Activated CD4-positive, alpha-beta T cell treated with anti-CD3 and anti-CD28 coated beads, Interleukin-2, amount 50 U/mL, for 24 hours (primary cell): ENCODE data around the gene CYB561D1.
"Not testable (repeated sequence)": the region's sequence is repeated elsewhere in the genome, so short reads cannot be mapped to it uniquely, and the experiment has no call there.

Source experiments
- DNase-seq, 2 donors: peaks; one replicate each; pipeline ENCODE4 v3.0.0-alpha.2; 2020; ENCODE audit warnings: low read depth in 1 of 2, low spot score in 1 of 2

CYB561D1 gene, protein sequence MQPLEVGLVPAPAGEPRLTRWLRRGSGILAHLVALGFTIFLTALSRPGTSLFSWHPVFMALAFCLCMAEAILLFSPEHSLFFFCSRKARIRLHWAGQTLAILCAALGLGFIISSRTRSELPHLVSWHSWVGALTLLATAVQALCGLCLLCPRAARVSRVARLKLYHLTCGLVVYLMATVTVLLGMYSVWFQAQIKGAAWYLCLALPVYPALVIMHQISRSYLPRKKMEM

DNA sequence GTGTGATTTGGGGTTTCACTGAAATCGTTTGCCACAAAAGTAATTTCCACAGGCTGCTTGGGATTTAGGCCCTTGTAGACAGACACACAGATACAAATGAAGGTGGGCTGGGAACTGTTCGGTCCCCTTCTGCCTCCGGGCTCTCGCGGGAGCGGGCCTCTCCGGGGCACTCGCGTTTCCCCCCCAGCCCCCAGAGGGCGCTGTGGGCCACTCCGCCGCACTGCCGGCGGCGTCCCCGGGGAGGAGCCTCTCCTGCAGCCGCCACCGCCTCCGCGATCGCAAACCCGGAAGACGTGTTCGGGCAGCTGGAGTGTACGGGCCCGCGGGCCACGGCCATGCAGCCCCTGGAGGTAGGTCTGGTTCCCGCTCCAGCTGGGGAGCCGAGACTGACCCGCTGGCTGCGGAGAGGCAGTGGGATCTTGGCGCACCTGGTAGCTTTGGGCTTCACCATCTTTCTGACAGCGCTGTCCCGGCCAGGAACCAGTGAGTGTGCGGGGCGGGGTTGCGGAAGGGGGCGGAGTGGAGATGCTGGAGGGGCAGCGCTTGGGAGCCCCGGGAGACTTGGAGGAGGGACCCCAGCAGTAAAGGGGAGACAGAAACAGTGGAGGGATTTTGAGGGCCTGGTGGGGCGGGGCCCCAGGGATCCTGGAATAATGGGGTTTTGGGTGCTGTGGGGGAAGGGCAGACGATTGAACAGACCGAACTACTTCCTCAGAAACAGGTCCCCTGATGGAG lies at the start of gene CYB561D1:
TSS of gene CYB561D1 (plus strand) at position 290 of the 735 bp plus-strand sequence. CDS start at position 336, 46 bp downstream.
- DNase-seq = peak; percentile 81 to 87

DNA sequence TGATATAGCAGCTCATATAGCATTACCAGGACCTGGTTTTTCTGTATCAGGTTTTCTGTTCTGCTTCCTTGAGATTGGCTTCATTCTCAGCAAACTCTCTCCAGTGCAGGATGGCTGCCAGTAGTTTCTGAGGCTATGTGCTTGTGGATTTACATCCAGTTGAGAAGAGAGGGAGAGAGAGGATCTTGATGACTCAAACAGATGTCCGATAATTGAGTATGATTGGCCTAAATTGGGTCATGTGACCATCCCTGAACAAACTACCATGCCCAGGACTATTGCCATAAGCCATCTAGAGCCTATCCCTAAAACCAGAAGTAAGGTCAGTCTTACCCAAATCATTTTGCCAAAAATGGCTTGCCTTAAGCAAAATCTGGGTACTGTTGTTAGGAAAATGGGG lies 49.5 kb upstream of the CYB561D1 start:
- no peak for DNase-seq

DNA sequence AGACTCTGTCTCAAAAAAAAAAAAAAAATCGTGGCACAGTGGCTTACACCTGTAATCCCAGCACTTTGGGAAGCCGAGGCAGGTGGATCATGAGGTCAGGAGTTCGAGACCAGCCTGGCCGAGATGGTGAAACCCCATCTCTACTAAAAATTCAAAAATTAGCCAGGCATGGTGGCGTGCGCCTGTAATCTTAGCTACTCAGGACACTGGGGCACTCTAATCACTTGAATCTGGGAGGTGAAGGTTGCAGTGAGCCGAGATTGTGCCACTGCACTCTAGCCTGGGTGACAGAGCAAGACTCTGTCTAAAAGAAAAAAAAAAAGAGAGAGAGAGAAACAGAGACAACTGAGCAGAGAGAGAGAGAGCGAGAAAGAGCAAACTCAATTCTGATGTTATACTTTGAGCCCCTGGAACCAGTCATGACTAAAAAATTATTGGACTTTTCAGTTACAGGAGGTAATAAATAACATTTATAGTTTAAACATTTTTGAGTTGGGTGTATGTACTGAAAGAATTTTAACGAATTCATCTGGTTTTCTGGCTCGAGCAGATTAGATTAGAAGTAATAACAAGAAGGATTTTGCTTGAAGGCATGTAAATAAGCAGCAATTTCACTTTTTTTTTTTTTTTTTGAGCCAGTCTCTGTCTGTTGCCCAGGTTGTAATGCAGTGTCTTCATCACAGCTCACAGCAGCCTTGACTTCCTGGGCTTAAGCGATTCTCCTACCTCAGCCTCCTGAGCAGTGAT lies 47.8 kb upstream of the CYB561D1 start:
- not testable (repeated sequence) for DNase-seq

DNA sequence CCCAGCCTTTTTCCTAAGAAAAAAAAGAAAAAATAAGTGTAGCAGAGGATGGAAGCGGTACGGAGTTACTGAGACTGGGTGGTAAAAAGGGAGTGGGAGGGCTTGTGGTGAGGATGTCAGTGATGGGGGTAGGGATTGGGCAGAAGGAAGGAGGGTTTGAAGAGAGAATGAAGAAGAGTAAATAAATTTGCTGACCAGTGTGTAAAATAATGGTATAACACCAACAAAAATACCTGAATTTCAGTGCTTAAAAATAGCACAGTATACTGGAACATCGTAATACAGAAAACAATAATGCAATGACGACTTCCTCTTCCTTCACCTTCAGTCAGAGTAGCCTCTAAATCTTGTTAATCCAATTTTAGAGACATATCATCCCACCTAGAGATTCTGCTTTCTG lies 46.4 kb upstream of the CYB561D1 start:
- no peak for DNase-seq

DNA sequence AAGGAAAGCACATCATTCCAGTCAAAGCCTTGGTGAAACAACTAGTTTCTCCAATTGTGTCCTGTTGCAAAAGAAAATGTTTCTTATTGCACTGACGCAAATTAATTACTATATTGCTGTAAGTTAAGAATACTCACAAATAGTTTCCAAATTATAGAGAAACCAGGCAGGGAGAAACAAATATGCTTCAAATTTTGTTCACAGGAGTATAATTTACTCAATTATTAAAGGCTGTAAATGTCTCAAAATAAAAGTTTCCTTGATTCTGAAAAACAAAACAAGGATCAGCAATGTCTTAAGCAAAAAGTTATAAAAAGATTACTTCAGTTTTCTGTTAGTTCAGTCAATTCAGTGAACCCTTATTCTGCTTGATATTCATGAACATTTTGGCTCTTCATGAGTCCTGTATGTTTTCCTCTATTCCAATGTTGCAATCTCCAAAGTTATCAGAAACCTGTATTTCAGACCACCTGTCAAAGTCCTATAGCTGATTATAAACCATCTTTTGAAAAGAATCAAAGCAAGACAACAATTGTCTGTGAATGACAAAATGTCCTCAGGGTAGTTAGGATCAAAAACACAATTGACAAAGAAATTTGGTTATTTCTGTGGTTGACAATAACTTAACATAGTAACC lies 39.3 kb upstream of the CYB561D1 start:
- DNase-seq = no peak

DNA sequence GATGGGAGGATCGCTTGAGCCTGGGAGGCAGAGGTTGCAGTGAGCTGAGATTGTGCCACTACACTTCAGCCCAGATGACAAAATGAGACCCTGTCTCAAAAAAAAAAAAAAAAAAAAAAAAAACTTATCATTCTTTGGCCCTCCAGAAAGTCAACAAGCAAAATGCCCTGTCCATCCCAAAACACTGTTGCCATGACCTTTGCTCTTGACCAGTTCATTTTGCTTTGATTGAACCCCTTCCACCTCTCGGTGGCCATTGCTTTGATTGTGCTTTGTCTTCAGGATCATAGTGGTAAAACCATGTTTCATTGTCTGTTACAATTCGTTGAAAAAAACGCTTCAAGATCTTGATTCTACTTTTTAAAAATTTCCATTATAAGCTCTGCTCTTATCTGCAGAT lies 36.1 kb upstream of the CYB561D1 start:
- no peak for DNase-seq

DNA sequence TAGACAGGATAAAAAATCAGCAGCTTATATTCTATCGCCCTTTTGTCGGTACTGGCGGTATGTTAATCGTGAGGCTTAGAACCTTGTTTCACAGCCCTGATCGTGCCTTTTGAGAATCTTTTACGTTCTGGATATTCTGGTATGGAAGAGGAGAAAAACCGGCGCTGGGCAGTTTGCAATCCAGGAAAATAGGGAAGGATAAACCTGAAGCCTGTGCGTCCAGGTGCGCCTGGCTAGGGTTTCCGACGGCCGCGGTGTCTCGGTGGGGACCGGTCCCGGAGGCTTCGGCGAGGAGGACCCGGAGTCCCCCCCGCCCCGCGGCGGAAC lies 27.8 kb upstream of the CYB561D1 start:
- no peak for DNase-seq

DNA sequence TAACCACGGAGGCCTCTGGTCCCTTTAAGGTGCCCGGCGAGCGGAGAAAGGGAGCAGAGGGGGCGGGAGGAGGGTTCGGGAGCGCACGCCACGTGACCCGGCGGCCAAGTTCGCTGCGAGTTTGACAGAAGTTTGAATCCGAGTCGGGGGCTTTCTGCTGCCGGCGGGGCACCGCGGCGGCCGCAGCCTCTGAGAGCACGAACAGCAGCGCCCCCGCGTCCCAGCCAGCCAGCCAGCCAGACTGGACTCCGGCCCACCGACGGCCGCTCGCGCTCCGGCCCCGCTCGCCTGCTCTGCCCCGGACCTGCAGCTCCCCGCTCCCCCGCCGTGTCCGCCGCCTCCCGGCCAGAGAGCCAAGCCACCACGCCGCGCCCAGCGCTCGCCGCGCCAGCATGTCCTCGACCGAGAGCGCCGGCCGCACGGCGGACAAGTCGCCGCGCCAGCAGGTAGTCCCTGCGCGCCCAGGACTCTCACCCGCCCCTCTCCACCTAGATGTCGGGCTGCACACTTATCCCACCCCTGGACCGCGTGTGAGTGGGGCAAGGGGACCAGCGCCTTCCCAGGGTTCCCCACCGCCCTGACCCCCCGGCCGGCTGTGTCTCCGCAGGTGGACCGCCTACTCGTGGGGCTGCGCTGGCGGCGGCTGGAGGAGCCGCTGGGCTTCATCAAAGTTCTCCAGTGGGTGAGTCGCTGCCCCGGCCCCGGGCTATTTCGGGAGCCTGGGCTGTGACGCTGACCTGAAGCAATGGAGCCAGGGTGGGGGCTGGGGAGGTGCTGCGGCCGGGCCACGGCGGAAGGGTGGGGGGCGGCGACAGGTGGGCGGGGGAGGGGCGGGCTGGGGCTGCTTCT lies 27.2 kb upstream of the CYB561D1 start, which contains the start of gene SYPL2:
TSS of gene SYPL2 (plus strand) at position 95 of the 849 bp plus-strand sequence. CDS start at position 393, 298 bp downstream.
- no peak for DNase-seq

DNA sequence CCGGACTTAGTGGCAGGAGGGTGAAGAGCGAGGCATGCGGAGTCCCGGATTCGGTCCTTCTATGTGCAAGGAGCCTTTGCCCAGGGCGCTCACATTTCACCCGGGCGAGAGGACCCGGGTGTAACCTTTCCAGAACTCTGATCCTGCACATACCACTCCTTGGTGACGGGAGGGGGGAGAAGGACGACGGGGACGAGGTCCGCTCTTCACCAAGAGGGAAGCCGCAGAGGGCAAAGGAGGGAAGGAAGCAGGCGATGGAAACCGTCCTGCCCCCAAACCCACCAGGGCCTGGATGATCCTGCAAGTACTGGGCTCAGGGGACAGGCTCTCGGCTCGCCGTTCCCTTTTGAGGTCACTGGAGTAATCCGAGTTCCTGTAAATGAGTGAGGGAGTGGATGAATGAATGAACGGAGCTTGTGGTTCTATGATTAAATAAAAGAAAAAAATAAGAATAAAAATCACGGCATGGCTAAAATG lies 26.6 kb upstream of the CYB561D1 start:
- no peak for DNase-seq

DNA sequence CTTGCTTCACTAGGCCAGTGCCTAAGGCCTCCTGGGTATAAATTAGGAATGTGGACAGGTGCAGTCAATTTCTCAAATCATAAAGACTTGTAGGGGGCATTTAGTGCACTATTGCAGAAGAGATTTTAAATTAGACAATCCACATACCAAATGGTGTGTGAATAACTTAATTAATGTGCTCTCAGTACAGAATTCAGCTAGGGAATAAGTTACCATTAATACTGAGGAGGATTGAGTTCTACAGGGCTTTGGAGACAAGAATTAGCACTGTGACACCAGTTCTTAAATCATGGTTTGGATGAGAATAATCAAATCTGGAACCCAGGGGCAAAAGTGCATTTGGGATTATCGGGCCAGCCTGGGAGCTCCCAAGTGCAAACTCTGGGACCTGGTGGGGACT lies 25.8 kb upstream of the CYB561D1 start:
- DNase-seq = no peak

DNA sequence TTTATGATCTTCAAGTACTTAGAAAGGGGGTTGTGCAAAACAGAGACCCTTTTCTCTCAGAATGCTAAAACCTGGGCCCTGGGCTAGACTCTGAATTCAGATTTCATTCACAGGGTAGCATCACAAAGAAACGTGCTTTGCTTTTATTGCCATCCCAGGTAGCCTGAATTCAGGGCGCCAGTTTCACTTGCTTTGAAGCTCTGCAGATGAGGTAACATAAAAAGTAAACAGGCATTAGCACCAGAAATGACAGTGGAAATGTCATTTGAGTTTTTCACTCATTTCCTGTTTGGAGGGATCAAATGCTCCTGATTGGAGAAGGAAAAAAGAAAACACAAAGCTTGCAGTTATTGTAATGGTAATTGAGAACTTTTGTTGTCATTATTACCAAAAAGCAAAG lies 25.0 kb upstream of the CYB561D1 start:
- no peak for DNase-seq

DNA sequence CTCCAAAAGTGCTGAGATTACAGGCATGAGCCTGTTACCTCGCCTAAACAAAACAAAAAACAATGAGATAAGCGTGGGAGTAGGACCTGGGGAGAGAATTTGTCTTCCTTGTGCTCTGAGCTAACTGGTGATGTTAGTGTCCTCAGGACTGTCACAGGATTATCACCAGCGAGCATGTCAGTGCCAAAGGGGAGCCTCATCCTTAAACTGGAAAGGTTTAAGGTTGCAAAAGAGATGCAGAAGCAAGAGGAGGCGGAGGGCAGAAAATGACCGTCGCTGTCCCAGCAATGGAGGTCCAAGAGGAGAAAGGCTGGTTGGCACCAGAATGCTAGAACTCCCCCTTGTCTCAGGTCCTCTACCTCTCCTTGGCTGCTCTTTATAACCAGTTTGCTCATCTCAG lies 23.6 kb upstream of the CYB561D1 start:
- no peak for DNase-seq

DNA sequence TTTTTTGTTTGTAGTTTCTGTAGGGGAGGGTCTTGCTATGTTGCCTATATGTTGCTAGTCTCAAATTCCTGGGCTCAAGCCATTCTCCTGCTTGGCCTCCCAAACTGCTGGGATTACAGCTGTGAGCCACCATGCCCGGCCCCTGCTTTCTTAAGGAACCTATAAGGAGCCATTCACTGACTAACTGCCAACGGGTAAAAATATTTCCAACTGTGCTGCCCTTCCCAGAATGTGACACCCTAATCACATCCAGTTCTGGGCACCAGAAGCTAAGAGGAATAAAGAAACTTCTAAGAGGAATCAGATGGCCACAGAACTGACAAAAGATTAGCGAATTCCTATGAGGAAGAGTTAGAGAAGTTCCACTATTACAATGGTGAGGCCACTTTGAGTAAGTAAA lies 21.1 kb upstream of the CYB561D1 start:
- DNase-seq = no peak

DNA sequence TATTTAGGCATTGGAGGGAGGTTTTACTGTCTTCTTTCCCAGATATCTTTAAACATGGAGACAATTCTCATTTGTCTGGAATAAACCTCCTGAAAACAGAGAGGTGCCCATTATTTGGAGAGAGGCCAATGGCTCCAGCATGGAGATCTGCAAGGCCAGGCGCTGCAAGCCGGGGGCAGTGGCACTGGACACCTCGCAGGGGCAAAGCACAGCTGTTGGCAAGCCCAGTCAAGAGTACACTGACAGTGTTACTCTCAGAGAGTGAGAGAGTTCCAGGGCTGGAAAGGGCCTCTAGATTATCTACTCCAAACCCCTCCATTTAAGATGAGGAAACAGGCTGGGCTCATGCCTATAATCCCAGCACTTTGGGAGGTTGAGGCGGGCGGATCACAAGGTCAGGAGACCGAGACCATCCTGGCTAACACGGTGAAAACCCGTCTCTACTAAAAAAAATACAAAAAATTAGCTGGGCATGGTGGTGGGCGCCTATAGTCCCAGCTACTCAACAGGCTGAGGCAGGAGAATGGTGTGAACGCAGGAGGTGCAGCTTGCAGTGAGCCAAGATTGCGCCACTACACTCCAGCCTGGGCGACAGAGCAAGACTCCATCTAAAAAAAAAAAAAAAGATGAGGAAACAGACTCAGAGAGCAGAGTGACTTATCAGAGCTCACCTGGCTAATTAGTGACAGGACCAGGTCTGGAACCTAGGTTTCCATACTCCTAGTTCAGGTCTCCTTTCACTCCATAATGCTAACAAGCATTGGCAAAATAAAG lies 20.4 kb upstream of the CYB561D1 start:
- not testable (repeated sequence) for DNase-seq

DNA sequence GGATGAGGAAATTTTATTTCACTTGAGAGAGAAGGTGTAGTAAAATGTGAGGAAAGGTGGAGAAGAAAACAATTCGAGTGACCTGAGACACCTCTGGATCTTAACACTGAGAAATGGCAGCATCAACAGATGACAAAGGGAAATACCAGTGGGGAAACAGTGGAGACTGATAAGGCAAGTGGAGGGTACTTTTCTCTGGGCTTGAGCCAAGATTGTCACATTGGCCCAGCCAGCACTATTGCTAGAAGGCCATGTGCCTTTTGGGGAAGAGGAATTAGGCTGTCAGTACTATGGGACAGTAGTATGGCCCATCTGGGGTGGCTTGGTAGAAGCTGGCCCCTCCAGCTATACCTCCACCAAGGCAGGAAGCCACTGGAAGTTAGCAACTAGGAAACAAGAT lies 19.2 kb upstream of the CYB561D1 start:
- no peak for DNase-seq

DNA sequence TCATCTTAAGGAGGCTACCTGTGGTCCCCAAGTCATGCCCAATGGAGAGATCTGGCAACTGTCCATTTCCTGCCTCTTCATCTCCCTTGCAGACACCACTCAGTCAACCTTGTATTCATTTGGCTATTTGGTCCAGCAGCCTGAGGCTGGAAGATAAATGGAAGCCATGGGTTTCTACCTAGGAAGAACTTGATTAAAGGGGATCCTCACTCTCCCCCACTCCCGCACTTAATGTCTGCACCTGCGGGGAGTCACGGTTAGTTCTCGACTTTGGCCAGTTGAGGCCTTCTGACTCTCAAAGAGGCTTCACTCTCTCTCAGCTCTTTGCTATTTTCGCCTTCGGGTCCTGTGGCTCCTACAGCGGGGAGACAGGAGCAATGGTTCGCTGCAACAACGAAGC lies 18.6 kb upstream of the CYB561D1 start:
- DNase-seq = no peak

DNA sequence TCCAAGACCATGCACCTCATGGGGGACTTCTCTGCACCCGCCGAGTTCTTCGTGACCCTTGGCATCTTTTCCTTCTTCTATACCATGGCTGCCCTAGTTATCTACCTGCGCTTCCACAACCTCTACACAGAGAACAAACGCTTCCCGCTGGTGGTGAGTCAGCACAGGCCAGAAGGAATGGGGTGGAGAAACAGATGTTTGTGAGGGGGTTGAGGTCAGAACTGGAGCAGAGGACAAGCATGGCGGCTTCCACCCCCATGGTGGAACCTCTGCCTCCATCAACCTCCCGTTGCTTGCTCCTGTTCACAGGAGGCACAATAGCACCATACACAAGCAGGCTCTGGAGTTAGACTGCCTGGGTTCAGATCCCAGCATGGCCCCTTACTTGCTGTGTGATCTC lies 17.1 kb upstream of the CYB561D1 start:
- DNase-seq = no peak

DNA sequence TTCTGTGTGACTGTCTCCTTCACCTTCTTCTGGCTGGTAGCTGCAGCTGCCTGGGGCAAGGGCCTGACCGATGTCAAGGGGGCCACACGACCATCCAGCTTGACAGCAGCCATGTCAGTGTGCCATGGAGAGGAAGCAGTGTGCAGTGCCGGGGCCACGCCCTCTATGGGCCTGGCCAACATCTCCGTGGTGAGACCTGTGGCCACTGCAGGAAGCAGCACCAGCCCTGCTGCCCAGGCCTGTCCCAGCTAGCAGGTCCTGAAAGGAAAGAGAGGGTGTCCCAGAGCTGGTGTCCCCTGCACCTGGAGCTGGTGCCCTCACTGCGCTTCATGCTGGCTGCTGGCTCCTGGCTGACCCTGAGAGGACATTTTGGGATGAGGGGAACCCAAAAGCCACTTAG lies 16.1 kb upstream of the CYB561D1 start:
- DNase-seq = no peak

DNA sequence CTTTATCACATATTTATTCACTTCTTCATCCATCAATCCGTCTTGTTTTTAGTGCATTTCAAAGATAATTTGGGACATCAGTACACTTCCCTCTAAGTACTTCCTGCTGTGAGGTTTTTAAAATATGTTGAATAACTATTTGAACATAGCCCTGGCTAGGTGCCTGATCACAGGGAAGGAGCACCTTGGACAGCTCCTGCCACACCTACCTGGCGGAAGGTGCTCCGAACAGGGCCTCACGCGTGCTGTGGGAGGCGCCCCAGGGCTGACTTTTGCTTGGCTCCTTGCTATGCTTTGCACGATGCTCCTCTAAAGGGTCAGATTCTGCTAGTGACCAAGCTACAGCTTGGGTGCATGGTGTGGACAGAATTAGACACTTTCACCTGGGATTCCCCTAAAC lies 15.1 kb upstream of the CYB561D1 start:
- DNase-seq = no peak

DNA sequence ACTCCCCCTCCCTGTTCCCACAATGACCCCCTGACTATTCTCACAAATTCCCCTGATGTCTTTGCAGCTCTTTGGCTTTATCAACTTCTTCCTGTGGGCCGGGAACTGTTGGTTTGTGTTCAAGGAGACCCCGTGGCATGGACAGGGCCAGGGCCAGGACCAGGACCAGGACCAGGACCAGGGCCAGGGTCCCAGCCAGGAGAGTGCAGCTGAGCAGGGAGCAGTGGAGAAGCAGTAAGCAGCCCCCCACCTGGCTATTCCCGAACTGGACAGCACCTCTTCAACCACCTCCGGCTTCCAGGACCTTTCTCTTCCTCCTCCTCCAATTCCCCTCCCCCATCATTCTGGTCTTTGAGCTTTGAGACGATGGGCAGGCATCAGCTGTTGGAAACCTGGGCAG lies 14.6 kb upstream of the CYB561D1 start:
- no peak for DNase-seq
